Smooth muscle cell of the coronary artery (primary cell): Measurements from ENCODE around the gene TRERF1. TPM values are rescaled to one million over a fixed set of nuclear protein-coding genes. Genes with fewer than 3 reads are reported as not detected.

Source experiments
- total RNA-seq: library from RNA; depleted of rRNA; stranded (reverse); fragments of >200 nt; gene quantifications from 2 replicates; pipeline ENCODE4 v1.2.3, GENCODE V29; 2014; ENCODE audit warnings: low replicate concordance

TRERF1 gene, protein sequence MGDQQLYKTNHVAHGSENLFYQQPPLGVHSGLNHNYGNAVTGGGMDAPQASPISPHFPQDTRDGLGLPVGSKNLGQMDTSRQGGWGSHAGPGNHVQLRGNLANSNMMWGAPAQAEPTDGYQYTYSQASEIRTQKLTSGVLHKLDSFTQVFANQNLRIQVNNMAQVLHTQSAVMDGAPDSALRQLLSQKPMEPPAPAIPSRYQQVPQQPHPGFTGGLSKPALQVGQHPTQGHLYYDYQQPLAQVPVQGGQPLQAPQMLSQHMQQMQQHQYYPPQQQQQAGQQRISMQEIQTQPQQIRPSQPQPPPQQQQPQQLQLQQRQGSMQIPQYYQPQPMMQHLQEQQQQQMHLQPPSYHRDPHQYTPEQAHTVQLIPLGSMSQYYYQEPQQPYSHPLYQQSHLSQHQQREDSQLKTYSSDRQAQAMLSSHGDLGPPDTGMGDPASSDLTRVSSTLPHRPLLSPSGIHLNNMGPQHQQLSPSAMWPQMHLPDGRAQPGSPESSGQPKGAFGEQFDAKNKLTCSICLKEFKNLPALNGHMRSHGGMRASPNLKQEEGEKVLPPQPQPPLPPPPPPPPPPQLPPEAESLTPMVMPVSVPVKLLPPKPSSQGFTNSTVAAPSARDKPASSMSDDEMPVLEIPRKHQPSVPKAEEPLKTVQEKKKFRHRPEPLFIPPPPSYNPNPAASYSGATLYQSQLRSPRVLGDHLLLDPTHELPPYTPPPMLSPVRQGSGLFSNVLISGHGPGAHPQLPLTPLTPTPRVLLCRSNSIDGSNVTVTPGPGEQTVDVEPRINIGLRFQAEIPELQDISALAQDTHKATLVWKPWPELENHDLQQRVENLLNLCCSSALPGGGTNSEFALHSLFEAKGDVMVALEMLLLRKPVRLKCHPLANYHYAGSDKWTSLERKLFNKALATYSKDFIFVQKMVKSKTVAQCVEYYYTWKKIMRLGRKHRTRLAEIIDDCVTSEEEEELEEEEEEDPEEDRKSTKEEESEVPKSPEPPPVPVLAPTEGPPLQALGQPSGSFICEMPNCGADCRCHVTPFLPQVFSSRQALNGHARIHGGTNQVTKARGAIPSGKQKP (N-terminal part only)
- total RNA-seq: 1.2 and 1.6 TPM in 2 replicates

DNA sequence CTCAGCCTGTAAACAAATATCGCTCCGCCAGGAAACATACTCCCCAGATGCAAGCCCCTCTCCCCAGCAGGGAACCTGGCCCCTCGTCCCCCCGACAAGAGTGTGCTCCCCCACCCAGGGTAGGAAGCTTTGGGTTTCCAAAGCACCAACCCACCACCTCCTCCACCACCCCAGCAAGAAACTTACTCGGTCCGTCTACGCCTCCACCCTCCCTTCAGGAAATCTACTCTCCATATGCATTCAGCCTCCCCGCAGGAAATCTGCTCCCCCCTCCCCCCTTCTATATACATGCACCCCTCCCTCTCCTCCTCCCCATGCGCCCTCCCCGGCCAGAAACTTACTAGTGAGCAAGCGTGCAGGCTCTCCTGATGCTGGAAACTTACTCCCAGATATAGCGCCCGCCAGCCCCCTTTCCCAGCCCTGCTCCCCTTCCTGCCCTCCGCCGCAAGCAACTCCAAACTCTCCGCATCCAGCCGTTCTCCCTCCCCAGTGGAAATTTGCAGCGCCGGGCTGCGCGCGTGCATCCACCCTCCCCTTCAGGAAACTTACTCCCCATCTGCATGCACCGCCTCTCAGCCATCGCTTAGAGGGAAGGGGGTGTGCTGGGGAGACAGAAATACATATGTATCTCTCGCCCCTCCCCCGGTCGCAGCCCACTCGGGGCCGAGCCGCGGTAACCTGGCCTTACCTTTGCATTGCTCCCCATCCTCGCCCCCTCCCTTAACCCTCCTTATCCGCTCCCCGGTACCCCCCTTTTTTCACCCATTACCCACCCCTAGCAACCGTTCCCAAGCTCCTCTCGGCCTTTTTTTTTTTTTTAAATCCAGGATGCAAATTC lies at the start of gene TRERF1:
Gene TRERF1, minus strand, starts transcription at position 594 of the 838 bp plus-strand sequence. CDS start 182,336 bp downstream, outside the sequence.

DNA sequence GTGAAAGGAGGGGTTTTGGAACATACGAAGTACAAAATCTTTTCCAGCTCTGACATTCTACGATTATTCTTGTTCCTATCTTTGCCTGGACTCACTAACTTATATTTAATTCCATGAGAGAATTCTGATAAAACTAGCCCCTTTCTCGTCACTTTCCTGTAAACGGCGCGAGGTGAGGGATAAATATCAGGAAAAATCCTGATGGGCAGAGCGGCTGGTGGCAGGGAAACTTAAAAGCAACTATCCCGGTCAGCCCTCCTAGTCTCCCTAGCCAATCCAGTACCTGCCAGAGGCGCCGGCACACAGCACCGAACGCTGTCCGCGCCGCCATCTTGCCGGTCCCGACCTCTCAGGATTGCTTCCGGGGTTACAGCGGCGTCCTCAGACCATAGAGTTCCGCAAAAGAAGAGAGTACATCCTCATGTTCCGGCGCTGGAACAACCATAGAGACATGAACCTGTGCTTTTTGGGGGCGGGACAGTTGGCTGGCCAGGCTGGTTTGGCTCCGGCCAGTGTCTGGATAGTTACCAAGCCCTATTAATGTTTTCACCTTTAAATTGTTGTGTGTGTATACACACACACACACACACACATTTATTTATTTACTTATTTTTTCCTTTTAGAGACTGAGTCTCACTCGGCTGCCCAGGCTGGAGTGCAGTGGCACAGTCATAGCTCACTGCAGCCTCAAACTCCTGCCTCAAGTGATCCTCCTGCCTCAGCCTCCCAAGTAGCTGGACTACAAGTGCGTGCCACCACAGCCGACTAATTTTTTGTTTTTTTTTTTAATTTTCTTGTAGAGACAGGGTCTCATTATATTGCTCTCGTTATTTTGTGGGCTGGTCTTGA lies 234.0 kb downstream of the TRERF1 start, which contains the start of gene MRPS10:
Gene MRPS10, minus strand, starts transcription at position 343 of the 849 bp plus-strand sequence. Its CDS starts 12 bp downstream, at position 331.

Other genes with a start within 250 kb of the TRERF1 start
- gene MRPS10, start 234.1 kb downstream of the TRERF1 start, total RNA-seq: 17.9 and 39.0 TPM in 2 replicates
- gene UBR2, start 112.1 kb upstream of the TRERF1 start, total RNA-seq: 19.9 and 26.7 TPM in 2 replicates